HL-60 (cell line): ENCODE results near the gene NPPC.

ENCODE experiments used
- GABPA ChIP-seq: IDR thresholded peaks from 2 replicates; pipeline ENCODE4 v1.6.1; 2012; ENCODE audit warnings: low read depth
- POLR2AphosphoS5 ChIP-seq: IDR thresholded peaks from 2 replicates; pipeline ENCODE4 v1.6.1; 2012; ENCODE audit warnings: low read depth
- TF ChIP-seq, protein P1 (sequence below): IDR thresholded peaks from one replicate; pipeline ENCODE4 v1.5.1; 2011; ENCODE audit warnings: low read length, control low read depth, inconsistent platforms; ENCODE audit not compliant: insufficient read depth
- TF ChIP-seq, protein P2 (sequence below): IDR thresholded peaks from 2 replicates; pipeline ENCODE4 v1.6.1; 2012; ENCODE audit warnings: low read depth; ENCODE audit not compliant: insufficient replicate concordance

DNA sequence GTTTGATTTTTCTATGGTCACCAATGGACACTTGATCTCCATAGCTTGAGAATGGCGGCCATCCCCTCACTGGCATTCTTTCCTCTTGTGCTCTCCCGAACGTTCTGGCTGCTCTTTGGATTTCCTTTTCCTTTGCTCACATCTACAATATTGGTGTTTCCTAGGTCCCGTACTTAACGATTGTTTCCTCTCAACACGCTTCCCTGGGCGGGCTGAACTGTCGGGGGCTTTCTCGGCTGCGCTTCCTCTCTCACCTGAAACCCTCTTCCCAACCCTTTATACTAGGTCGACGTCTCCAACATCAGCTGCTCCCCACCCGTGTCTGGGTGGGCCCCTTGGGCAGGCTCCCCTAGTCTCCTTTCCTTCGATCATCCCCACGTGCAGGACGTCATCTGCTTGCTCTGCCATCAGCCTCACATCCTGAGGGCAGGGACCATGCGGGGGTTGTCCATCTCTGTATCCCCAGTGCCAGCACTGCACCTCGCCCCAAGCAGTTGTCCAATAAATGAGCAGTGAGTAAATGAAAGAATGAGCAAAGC lies 34.7 kb upstream of the NPPC start:
- TF ChIP-seq, protein P1, sequence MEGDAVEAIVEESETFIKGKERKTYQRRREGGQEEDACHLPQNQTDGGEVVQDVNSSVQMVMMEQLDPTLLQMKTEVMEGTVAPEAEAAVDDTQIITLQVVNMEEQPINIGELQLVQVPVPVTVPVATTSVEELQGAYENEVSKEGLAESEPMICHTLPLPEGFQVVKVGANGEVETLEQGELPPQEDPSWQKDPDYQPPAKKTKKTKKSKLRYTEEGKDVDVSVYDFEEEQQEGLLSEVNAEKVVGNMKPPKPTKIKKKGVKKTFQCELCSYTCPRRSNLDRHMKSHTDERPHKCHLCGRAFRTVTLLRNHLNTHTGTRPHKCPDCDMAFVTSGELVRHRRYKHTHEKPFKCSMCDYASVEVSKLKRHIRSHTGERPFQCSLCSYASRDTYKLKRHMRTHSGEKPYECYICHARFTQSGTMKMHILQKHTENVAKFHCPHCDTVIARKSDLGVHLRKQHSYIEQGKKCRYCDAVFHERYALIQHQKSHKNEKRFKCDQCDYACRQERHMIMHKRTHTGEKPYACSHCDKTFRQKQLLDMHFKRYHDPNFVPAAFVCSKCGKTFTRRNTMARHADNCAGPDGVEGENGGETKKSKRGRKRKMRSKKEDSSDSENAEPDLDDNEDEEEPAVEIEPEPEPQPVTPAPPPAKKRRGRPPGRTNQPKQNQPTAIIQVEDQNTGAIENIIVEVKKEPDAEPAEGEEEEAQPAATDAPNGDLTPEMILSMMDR, result no peak
- TF ChIP-seq POLR2AphosphoS5 (no peak), GABPA (no peak)
- TF ChIP-seq, protein P2, sequence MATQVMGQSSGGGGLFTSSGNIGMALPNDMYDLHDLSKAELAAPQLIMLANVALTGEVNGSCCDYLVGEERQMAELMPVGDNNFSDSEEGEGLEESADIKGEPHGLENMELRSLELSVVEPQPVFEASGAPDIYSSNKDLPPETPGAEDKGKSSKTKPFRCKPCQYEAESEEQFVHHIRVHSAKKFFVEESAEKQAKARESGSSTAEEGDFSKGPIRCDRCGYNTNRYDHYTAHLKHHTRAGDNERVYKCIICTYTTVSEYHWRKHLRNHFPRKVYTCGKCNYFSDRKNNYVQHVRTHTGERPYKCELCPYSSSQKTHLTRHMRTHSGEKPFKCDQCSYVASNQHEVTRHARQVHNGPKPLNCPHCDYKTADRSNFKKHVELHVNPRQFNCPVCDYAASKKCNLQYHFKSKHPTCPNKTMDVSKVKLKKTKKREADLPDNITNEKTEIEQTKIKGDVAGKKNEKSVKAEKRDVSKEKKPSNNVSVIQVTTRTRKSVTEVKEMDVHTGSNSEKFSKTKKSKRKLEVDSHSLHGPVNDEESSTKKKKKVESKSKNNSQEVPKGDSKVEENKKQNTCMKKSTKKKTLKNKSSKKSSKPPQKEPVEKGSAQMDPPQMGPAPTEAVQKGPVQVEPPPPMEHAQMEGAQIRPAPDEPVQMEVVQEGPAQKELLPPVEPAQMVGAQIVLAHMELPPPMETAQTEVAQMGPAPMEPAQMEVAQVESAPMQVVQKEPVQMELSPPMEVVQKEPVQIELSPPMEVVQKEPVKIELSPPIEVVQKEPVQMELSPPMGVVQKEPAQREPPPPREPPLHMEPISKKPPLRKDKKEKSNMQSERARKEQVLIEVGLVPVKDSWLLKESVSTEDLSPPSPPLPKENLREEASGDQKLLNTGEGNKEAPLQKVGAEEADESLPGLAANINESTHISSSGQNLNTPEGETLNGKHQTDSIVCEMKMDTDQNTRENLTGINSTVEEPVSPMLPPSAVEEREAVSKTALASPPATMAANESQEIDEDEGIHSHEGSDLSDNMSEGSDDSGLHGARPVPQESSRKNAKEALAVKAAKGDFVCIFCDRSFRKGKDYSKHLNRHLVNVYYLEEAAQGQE, result no peak
